ENCODE measurements around the gene ZPLD1.

The ZPLD1 gene

GRCh38 chr3:102466001-102466400 lies 31.2 kb downstream of the ZPLD1 start:
- no peak for DNase-seq (ENCODE audit: low read depth in 2 of 2)

- DNase-seq (ENCODE audit: low read depth in 2 of 2) = no peak
Measured at GRCh38 chr3:102470066-102470465, 35.3 kb downstream of the ZPLD1 start.

GRCh38 chr3:102471001-102471400 lies 36.2 kb downstream of the ZPLD1 start:
- DNase-seq (ENCODE audit: low read depth in 2 of 2) = no peak

- no peak for DNase-seq (ENCODE audit: low read depth in 2 of 2)
Measured at GRCh38 chr3:102471491-102471890, 36.7 kb downstream of the ZPLD1 start.

- no peak for DNase-seq (ENCODE audit: low read depth in 2 of 2)
Measured at GRCh38 chr3:102473648-102474047, 38.8 kb downstream of the ZPLD1 start.

- DNase-seq (ENCODE audit: low read depth in 2 of 2) = no peak
Measured at GRCh38 chr3:102474207-102474606, 39.4 kb downstream of the ZPLD1 start.

- no peak for DNase-seq (ENCODE audit: low read depth in 2 of 2)
Measured at GRCh38 chr3:102476198-102476597, 41.4 kb downstream of the ZPLD1 start.

DNA sequence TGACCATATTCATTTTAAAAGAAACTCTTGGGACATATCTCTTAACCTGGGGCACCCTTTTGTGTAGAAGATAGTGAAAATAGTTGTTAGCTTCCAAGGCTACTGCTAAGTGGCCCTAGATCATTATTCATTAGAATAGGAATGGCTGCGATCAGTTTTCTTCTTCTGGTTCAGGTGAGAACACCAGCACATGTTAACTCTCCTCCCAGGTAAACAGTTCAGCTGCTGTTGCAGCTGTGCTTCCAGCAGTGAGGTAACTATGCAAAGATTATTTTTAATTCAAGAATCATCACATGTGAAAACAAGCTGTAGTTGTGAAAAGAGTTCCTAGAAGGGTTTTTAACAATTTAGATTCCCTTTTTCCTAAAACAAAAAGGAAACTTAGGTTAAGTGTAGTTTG lies 43.3 kb downstream of the ZPLD1 start:
- no peak for DNase-seq (ENCODE audit: low read depth in 2 of 2)

DNA sequence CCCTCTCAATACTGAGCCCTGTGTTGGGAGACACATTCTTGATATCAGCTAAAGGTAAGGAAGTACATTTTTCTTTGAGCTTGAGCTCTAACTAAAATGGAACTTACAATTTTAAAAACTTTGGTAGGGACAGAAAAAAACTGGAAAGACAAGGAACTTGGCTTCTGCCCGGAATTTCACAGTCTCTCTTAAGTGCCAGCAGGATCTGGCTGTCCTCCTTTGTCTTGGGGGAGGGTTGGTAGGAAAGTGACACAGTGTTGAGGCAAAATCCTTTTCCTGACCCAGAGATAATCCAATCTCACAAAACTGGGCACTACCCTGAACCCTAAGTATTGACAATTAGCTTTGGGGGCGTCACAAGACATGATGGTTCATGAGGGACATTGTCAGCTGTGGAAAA lies 45.3 kb downstream of the ZPLD1 start:
- no peak for DNase-seq (ENCODE audit: low read depth in 2 of 2)

DNA sequence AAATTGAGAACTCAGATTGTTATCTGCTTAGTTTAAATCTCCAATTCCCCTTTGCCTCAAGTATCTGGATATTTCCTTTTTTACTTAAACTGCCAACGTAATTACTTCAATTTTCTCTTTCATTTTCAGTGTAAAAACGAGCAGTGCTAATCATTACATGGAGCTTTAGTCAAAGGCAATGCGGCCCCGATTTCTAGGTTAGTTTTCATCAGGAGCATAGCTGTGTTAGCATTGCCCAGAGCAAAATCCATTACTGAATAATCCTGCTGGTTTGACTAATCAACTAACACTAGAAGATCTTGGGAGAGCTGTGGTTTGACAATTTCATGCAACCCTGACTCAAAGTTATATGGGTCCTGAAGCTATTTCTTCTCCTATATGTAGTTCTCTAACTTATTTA lies 46.2 kb downstream of the ZPLD1 start:
- DNase-seq (ENCODE audit: low read depth in 2 of 2) = no peak

GRCh38 chr3:102483556-102483955 lies 48.7 kb downstream of the ZPLD1 start:
- DNase-seq (ENCODE audit: low read depth in 2 of 2) = no peak

- DNase-seq (ENCODE audit: low read depth in 2 of 2) = no peak
Measured at GRCh38 chr3:102484363-102484762, 49.5 kb downstream of the ZPLD1 start.

- no peak for DNase-seq (ENCODE audit: low read depth in 2 of 2)
Measured at GRCh38 chr3:102485701-102486100, 50.9 kb downstream of the ZPLD1 start.

GRCh38 chr3:102488331-102488730 lies 53.5 kb downstream of the ZPLD1 start:
- DNase-seq (ENCODE audit: low read depth in 2 of 2) = no peak

GRCh38 chr3:102492300-102492699 lies 57.5 kb downstream of the ZPLD1 start:
- DNase-seq (ENCODE audit: low read depth in 2 of 2) = no peak

DNA sequence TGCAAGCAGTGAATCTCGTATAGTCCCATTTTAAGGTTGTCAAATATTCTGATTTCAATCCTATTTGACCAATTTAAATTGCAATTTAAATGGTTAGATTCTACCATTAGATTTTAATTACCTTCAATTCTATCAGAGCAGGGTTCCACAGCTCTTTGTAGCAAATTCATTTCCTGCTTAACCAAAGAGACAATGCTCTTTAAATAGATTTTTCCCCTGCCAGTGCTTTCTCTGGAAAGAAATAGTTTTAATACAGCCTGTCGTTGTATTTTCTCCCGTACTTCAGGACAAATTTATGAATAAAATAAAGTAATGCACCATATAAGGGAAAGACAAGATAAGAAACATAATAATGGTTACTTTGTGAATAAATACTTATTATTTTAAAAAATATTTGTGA lies 62.8 kb downstream of the ZPLD1 start:
- no peak for DNase-seq (ENCODE audit: low read depth in 2 of 2)

DNA sequence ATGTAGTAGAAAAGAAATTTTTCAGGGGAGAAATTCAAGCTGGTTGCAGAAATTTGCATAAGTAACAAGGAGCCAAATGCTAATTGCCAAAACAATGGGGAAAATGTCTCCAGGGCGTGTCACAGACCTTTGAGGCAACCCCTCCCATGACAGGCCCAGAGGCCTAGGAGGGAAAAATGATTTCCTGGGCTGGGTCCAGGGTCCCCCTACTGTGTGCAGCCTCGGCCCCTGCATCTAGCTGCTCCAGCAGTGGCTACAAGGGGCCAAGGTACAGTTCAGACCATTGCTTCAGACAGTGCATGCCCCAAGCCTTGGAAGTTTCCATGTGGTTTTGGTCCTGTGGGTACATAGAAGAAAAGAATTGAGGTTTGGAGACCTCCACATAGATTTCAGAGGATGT lies 70.7 kb downstream of the ZPLD1 start:
- DNase-seq (ENCODE audit: low read depth in 2 of 2) = no peak

DNA sequence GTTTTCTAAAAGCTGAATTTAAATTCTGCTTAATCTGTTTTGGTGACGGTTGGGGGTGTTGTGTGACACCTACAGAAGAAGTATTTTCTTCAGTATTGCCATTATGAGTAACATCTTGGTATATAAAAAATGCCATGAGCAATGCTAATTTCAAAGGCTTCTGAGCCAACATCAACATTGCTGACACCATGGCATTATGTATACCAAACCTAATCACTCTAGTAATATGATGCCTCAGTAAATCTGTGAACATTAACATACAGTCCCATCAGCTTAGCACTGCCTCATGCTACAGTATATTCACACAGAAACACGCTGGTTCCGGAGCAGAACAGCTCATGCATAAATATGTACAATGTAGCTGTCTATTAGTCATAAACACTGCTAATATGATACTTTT lies 75.8 kb downstream of the ZPLD1 start:
- no peak for DNase-seq (ENCODE audit: low read depth in 2 of 2)

GRCh38 chr3:102511168-102511567 lies 76.4 kb downstream of the ZPLD1 start:
- DNase-seq (ENCODE audit: low read depth in 2 of 2) = no peak

DNA sequence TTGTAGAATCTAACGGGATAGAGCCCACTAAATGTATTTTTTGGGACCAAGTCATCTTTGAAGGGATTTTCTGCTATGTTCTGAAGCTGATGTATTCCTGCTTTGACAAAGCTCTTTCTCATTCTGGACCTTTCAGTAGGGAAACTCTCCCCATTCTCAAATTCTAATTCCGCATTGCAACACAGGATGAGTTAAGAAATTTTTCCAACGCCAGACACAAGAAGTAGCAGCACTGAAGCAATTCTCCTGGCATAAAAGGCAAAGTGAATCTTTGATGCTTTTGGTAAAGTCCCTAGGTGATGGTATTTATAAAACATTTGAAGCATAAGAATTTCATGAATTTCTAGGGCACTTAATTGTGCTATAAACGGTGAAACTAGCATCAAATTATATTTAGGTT lies 76.8 kb downstream of the ZPLD1 start:
- DNase-seq (ENCODE audit: low read depth in 2 of 2) = no peak

- DNase-seq (ENCODE audit: low read depth in 2 of 2) = no peak
Measured at GRCh38 chr3:102512734-102513504, 78.1 kb downstream of the ZPLD1 start.

- no peak for DNase-seq (ENCODE audit: low read depth in 2 of 2)
Measured at GRCh38 chr3:102514241-102514640, 79.4 kb downstream of the ZPLD1 start.

- DNase-seq (ENCODE audit: low read depth in 2 of 2) = no peak
Measured at GRCh38 chr3:102521246-102521645, 86.4 kb downstream of the ZPLD1 start.

DNA sequence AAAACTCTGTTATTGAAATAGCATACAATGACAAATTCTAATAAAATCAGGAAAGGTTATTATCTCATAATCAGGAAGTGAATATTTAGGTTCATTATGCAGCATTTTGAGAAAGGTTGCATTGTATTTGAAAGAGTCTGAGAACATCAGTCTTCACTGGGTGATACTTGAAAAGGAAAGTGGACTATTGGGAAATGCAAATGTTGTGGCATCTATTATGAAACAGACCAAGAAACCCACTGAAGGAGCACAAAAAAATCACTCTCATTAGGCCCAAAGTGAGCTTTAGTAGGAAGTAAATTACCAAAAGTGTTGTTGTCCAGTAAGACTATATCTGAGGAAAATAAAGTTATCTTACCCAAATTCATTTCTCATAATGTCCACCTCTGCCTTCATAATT lies 90.8 kb downstream of the ZPLD1 start:
- DNase-seq (ENCODE audit: low read depth in 2 of 2) = no peak
